Right hindlimb (tissue), 1 donor: ENCODE data around the gene ELFN1.

Experiments
- DNase-seq: peaks from one replicate; pipeline ENCODE4 v3.0.0-alpha.2; 2018

Gene ELFN1

DNA sequence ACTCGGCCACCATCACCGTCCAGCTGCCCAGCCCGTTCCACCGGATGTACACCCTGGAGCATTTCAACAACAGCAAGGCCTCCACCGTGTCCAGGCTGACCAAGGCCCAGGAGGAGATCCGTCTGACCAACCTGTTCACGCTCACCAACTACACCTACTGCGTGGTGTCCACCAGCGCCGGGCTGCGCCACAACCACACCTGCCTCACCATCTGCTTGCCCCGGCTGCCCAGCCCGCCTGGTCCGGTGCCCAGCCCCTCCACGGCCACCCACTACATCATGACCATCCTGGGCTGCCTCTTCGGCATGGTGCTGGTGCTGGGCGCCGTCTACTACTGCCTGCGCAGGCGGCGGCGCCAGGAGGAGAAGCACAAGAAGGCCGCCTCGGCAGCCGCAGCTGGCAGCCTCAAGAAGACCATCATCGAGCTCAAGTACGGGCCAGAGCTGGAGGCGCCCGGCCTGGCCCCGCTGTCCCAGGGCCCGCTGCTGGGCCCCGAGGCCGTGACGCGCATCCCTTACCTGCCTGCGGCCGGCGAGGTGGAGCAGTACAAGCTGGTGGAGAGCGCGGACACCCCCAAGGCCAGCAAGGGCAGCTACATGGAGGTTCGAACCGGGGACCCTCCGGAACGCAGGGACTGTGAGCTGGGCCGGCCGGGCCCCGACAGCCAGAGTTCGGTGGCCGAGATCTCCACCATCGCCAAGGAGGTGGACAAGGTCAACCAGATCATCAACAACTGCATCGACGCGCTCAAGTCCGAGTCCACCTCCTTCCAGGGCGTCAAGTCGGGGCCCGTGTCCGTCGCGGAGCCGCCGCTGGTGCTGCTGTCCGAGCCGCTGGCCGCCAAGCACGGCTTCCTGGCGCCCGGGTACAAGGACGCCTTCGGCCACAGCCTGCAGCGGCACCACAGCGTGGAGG is 75.8 kb downstream of the ELFN1 start:
- DNase-seq: no peak

DNA sequence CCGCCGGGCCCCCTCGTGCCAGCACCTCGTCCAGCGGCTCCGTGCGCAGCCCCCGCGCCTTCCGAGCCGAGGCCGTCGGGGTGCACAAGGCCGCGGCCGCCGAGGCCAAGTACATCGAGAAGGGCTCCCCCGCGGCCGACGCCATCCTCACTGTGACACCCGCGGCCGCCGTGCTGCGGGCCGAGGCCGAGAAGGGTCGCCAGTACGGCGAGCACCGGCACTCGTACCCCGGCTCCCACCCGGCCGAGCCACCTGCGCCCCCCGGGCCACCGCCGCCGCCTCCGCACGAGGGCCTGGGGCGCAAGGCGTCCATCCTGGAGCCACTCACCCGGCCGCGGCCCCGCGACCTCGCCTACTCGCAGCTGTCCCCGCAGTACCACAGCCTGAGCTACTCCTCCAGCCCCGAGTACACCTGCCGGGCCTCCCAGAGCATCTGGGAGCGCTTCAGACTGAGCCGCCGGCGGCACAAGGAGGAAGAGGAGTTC is 76.5 kb downstream of the ELFN1 start:
- DNase-seq: no peak

DNA sequence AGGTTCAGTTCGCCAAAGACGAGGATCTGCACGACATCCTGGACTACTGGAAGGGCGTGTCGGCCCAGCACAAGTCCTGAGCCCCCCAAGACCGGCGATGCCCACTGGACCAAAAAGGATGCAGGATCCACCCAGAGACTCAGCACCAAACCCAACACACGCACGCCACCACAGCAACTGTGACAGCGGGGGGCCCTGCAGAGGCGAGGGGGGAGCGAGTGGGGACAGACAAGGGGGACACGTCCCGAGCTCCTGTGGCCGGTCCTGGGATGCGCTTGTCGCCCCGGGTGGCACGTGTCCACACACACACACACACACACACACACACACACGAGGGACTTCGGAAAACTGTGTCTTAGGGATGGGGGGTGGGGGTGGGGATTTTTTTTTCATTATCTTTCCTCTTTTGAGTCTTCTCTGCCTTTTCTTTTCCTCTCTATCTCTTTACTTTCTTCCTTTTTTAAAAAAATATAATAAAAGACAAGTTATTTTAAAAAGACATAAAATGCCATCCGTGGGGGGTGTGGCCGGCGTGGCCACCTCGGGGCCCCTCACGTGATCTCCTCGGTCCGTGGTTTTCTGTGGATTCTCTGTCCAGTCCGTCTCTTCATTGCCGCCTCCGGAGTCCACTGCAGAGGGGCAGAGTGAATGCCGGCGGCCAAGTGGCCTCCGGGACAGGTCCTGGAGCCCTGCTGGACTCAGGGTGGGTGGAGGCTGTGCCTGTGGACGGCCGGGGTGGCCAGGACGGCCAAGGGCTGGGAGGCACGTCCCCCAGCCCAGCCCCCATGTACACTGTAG is 77.1 kb downstream of the ELFN1 start:
- no peak for DNase-seq

DNA sequence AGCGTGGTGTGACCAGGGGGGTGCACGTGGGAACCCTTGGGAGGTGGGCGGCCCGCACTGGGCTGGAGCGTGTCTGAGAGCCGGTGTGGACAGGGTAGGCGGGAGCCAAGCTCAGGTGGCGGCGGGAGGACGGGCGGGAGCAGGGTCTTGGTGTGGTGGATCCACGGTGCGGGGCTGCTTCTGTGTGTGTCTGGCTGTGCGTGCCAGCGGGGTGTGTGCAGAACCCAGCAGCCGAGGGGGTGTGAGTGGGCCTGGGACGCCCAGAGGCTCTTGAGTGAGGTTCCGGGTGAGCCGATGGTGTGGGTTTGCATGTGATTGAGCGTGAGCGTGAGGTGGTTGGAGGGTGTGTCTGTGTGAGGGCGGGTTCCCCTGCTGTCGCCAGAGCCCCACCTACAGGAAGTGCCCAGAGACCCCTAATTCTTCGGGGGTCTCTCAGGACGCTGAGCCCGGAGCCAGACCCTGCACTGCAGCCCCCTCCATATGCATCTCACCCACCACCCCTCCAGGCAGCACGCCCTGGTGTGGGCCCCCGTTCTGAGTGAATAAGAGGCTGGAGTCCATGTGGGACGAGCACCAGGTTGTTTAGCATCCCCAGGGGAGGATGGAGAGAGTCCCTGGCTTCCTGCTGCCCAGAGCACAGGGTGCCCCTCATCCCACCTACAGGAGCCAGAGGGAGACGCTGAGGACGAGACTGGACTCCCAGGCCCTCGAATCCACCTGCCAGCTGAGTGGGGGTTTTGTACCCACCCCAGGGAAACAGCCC is 78.2 kb downstream of the ELFN1 start:
- no peak for DNase-seq

DNA sequence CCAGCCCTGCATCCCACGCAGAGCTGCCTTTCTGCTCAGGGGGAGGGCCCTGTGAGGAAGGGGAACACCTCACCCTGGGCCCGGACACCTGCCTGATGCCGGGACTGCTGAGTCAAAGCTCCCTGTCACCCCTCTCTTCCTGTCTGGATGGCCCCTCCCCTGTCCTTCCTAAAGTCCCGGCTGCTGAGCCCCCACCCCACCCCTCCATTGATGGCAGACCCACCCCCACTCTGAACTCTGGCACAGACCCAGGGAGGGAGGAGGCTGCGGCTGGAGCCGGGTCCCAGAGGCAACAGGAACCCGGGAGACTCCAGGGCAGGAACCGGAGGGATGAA is 78.7 kb downstream of the ELFN1 start:
- DNase-seq: no peak

DNA sequence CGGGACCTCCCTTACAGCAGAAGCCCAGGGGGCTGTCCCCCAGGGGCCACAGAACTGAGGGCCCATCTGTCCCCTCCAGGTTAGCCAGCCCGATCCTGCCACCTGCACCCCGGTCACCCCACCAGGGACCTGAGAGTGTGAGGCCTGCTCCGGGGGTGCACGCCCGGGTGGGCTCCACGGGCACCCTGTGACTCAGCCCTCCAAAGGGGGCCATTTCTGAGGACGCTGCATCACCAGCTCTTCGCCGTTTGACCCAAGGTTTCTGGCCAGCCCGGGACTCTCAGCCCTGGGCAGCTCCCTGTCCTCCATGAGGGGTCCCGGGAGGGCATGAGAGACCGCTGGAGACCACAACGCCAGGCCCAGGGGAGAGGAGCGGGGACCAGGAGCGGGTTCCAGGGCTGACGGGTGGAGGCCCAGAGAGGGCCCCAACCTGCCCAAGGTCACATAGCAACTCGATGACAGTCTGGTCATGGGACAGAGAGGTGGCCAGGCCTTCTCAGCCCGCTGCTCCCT is 79.3 kb downstream of the ELFN1 start:
- no peak for DNase-seq

DNA sequence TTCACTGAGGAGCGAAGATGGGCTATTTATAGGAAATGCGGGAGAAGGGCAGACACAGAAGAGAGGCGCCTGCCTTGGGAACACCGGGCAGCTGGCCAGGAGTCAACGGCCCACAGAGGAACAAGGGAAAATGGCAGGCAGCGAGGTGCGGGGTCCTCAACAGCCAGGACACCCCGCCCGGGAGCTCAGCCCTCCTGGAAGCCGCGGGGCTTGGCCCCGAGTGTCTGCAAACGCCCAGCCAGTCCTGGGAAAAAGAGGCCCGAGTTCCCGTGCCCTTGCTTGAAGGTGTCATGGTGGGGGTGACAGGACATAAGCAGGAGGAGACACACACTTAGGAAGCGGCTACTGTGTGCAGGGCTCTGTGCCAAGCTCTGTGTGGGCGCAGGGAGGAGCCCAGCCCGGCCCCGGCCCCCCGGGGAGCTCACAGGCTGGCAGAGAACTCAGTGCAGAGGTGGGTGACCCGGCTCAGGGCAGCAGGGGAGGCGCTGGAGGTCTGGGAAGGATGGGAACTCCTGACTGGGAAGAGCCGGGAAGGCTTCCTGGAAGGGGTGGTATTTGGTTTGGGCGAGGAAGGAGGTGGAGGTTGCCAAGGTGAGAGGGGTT is 79.9 kb downstream of the ELFN1 start:
- DNase-seq: no peak

DNA sequence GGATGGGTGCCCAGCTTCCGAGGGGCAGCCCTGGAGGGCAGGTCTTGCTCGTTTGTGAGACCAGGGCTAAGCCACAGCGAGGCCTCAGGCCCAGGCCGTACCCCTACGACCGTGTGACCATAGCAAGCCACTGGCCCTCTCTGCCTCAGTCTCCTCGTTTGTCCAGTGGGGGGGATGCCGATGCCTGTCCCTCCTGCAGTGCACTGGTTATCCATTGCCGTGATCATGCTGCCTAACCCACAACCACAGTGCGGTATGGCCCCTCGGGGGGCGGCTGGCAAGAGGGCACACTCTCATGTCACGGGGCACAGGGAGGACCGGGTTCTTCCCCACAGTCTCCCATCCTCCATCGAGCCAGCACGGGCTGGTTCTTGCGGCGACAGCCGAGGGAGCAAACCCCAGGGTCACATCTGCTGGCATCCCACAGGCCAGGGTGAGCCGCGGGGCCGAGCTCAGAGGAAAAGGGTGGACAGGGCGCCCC is 80.5 kb downstream of the ELFN1 start:
- DNase-seq: no peak

DNA sequence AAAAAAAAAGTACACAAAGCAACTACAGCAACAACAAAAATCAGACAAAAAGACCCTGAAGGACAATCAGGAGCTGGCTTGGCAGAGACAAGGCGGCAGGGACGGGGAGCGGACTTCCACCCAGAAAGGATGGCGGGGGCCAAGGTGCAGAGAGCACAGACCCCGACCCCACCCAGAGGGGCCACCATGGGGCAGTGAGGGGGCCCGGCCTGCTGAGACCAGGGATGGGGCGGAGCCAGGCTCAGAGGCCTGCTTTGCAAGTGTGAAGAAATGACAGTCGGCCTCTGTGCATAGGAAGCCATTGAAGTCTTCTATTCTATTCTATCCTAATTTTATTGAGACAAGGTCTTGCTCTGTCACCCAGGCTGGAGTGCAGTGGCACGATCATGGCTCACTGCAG is 82.0 kb downstream of the ELFN1 start:
- DNase-seq: no peak

DNA sequence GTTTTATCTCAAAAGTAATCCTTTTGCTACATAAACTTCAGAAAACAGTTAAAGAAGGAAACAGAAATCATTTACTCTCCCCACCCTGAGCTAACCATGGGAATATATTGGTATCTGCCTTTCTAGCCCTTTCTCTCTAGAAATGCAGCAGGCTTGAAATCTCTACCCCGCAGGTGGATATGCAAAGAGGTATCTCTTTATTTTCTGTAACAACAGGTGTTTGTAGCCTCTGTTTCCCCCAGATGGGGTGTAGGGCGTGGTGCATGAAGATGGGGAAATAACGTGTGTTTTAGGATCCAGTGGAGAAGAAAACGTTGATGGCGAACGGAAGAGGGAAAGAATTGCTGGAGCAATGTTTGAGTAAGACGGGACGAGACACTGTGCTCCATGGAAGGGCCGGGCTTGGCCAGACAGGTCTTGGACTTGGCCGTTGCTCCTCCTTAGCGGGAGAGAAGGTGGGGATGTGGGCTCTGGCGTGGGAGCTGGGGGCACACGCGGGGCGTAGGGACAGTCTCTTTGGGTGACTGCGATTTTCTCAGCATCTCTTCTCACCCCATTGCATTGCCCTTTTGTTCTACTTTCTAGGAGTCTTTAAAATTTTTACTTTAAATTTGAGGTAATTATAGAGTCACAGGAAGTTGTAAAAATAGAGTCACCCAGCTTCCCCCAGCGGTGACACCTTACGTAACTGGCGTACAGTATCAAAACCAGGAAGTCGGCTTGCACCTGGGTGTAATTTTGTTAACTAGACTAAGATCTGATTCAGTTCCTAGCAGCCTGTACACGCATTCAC is 82.9 kb downstream of the ELFN1 start:
- DNase-seq: no peak

DNA sequence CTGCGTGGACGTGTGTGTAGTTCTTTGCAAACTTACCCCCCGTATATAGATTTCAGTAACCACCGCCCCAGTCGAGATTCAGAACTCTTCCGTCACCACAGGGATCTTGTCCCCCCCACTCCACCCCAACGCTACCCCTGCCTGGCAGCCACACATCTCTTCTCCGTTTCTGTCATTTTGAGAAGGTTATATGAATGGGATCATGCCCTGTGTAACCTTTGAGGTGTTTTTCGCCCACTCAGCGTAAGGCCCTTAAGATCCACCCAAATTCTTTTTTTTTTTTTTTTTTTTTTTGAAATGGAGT is 83.4 kb downstream of the ELFN1 start:
- DNase-seq: no peak

DNA sequence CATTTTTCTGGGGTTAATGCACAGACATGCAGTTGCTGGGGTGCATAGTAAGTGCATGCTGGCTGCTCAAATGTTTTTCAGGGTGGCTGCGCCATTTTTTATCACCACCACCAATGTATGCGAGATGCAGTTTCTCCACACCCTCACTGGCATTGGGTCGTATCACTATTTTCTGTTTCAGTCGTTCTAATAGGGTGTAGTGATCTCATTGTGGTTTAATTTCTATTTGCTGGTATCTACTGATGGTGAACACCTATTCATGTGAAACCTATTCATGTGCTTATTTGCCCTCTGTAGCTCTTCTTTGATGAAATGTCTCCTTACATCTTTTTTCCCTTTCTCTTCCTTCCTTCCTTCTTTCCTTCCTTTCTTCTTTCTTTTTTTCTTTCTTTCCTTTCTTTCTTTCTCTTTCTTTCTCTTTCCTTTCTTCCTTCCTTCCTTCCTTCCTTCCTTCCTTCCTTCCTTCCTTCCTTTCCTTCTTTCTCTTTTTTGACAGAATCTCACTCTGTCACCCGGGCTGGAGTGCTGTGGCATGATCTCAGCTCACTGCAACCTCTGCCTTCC is 84.3 kb downstream of the ELFN1 start:
- no peak for DNase-seq

DNA sequence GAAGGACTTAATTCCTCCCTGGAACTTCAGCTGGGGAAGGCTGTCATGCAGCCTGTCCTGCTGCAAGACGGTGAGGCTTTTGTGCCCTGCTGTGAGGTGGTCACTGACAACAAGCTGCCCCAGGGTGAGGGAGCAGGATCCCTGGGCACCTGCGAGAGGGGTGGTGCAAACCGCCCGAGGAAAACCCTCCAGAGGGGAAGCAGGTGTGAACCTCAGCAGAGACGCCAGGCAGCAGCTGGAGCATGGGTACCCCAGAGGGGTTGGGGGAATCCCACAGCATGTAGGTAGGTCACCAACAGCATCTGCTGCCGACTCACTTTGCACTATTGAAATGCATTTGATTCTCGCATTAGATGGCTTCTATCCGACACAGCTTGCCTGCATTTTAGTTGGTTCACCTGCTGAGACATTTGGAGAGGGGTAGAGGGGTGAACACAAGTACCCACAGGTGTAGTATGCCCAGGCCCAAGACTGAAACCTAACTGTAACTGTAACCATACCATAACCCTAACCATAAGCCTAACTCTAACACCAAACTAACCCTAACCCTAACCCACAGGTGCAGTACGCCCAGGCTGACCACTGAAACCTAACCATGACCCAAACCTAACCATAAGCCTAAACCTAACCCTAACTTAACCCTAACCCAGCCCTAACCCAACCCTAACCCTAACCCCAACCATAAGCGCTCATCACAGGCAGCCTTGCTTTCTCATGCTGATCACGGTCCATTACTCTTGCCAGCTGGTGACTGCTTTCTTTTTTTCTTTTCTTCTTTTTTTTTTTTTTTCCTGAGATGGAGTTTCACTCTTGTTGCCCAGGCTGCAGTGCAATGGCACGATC is 85.9 kb downstream of the ELFN1 start:
- DNase-seq: no peak

DNA sequence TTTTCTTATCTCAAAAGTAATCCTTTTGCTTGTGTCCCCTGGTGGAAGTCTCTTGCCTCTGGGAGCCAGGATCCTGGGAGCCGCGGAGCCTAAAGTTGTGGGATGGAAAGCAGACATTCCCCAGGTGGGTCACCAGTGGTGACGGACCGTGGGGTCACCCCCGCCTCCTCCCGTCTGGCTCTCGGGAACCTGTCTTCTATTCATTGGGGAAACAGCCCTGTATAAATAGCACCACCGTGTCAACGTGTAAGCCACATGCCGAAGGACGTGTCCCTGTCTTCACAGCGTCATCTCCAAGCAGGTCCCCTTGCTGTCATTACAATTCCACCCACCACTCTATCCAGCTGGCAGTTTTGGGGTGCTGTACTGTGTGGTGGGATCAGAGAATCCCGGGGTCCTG is 87.5 kb downstream of the ELFN1 start:
- no peak for DNase-seq

DNA sequence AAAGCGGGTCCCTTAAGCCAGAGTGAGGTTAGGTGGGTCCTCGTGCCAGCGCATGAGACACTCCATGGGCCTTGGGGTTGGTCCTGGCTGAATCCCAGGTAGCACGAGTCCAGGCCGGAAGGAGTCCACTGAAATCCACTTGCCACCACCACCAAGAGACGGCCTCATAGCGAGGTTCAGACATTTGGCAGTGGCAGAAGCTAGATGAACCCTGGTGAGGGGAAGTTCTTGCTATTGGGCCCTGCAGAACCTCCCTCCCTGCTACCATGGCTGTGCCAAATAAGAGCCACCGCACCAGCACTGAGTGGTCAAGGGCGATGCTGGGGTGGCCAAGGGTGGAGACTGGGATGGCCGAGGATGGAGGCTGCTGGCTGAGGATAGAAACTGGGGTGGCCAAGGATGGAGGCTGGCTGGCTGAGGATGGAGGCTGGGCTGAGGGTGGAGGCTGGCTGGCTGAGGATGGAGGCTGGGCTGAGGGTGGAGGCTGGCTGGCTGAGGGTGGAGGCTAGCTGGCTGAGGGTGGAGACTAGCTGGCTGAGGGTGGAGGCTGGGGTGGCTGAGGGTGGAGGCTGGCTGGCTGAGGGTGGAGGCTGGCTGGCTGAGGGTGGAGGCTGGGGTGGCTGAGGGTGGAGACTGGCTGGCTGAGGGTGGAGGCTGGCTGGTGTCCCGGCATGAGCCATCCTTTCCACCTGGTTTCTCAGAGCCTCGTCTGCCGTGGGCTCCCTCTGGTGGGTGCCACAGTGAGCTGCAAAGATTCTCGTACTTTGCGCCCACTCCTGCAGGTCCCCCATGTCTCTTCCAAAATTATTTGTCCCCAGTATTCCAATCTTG is 88.2 kb downstream of the ELFN1 start:
- DNase-seq: no peak

DNA sequence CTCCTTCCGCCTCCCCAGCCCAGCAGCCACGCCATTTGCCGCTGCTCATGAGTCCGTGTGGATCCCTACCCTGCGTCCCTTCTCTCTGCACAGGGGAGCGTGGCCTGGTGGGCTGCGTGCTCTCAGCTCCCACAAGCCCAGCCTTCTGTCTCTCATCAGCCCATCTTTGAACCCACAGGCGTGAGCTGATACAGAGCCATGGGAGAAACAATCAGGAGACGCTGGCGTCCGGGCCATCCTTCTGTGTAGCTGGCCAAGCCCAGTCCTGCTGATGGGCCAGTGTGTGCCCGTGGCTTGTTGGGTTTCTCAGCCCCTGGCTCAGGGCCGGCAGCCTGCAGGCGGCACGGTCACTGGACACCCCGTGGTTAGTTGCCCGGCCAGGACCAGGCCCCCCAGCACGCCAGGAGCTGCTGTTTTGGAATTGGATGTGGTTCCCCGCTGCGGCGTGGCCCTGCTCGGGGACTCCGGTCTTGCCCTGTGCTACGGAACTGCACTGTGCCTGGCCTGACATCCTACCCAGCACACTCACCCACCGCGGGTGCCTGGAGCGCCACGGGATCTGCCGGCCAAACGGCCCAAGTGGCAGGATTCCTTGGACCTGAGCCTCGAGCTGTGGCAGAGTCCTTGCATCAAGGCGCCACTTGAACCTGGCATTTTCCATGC is 88.9 kb downstream of the ELFN1 start:
- no peak for DNase-seq

DNA sequence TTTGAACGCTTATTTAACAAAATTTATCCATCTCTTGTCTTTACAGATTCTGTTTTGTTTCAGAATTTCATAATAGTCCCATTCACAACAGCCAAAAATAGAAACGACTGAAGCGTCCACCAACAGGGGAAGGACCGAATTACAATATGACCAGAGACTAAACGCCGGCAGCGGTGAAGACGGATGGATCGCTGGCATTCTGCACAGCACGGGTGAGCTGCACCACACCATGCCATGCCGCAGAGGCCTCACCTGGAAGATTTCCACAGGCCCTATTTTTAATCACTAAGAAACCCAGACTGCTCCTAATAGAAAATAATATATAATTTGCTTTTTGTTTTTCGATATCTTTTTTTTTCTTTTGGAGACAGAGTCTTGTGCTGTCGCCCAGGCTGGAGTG is 91.0 kb downstream of the ELFN1 start:
- DNase-seq: no peak

DNA sequence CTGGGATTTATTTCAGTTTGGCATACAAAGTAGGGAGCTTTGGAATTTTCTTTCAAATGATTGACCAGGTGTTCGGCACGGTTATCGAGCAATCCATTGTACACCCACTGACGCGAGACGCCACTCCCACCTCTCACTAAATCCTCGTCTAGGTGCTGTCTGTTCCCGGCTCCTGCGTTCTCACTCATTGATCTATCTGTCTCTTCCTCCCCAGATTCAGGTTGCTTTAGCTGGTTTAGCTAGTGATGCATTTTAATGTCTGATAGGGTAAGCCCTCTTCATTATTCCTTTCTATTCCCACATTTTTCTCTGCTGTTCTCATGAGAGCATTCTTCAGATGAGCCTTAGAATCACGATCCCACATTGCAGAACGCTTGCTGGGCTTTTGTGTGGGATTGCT is 91.7 kb downstream of the ELFN1 start:
- no peak for DNase-seq
